Stimulated activated CD4-positive, alpha-beta T cell treated with anti-CD3 and anti-CD28 coated beads, Interleukin-4, amount 100 ng/mL, for 48 hours (primary cell): ENCODE measurements around the gene LSM2.
"Not testable (repeated sequence)": the region's sequence is repeated elsewhere in the genome, so short reads cannot be mapped to it uniquely, and the experiment has no call there.

ENCODE experiments used
- DNase-seq, 2 donors: peaks; one replicate each; pipeline ENCODE4 v3.0.0-alpha.2; 2020; ENCODE audit warnings: low read depth in 2 of 2

LSM2 gene

DNA sequence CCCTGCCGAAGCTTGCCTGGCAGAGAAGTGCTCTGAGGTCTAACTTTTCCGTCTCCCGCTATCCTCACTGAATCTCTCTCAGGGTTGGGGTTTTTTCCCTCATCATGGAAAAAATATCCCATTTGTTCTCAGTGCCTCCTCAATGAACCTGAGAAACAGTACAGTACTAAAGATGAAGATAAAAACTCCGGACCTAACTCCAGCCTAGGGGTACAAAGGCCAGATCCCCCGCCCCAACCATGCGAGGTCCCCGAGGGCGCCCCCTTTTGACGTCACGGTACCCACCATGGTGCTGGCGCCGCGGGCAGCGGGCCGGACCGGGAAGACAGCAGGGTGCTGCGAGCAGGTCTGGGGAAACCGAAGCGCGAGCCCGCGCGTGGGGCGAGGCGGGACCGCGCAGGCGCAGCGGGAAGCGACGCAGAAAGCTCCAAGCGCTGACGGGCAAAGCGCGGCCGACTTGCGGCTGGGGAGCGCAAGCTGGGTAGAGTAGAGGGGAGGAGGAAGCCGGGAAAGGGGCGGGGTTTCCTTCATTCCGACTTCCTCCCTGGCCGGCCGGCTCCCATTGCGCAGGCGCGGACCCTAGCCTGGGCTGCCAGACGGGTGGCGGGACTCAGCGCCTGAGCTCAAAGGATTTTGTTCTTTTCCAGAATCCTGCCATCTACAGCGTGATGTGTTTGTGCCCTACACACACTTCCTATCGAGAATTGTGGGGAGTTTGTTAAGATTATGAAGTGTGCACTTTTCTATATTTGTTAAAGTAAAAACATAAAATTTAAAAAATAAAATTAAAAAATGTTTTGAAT, at the start of gene LSM2:
TSS of gene LSM2 (minus strand) at position 497 of the 803 bp plus-strand sequence. CDS start at position 288, 209 bp downstream.
- DNase-seq = peak; percentile 96 to 97

DNA sequence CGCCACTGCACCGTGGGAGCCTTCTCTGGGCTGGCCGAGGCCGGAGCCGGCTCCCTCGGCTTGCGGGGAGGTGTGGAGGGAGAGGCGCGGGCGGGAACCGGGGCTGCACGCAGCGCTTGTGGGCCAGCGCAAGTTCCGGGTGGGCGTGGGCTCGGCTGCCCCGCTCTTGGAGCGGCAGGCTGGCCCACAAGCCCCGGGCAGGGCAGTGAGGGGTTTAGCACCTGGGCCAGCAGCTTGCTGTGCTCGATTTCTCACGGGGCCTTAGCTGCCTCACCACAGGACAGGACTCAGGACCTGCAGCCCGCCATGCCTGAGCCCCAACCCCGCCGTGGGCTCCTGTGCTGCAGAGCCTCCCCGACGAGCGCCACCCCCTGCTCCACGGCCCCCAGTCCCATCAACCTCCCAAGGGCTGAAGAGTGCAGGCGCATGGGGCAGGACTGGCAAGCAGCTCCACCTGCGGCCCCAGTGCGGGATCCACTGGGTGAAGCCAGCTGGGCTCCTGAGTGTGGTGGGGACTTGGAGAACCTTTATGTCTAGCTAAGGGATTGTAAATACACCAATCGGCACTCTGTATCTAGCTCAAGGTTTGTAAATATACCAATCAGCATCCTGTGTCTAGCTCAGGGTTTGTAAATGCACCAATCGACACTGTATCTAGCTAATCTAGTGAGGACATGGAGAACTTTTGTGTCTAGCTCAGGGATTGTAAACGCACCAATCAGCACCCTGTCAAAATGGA, 45.4 kb upstream of the LSM2 start:
- not testable (repeated sequence) for DNase-seq

DNA sequence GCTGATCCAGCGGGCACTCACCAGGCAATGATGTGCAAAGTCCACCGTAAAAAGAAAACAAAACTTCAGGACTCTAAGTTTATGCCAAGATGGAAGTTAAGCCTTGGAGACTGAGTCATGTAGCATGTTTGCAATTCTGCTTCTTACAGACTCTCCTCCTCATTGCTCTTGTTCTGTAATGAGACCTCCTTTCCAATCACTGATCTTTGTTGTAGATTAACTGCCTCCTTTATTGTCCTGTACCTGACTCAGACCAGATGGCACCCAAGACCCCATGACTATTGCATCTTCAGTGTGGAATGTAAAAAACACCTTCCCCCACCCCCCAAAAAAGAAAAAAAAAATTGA, 44.7 kb upstream of the LSM2 start:
- DNase-seq = no peak

DNA sequence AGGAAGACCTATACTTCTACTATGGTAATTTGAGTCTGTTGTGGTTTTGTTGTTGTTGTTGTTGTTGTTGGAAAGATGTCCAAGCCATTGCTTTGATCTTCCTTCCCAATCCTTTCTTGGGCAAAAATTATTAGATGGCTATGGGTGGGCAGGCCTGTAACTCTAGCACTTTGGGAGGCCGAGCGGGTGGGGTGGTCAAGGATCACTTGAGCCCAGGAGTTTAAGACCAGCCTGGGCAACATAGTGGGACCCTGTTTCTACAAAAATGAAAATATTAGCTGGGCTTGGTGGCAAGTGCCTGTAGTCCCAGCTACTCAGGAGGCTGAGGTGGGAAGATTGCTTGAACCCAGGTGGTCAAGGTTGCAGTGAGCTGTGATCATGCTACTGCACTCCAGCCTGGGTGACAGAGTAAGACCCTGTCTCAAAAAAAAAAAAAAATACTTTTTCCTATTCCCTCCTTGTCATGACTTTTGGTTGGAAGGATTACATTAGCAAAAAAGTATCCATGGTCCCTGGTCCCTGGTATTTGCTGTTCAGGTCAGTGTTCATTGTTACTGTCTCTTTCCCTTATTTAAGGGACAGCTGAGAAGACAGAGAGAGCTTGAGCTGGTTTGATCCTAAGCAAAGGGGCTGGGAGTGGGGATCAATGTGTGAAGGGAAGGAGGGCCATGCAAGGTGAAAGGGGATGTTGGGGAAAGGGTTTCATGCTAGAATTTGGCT, 44.2 kb upstream of the LSM2 start:
- DNase-seq = no peak

DNA sequence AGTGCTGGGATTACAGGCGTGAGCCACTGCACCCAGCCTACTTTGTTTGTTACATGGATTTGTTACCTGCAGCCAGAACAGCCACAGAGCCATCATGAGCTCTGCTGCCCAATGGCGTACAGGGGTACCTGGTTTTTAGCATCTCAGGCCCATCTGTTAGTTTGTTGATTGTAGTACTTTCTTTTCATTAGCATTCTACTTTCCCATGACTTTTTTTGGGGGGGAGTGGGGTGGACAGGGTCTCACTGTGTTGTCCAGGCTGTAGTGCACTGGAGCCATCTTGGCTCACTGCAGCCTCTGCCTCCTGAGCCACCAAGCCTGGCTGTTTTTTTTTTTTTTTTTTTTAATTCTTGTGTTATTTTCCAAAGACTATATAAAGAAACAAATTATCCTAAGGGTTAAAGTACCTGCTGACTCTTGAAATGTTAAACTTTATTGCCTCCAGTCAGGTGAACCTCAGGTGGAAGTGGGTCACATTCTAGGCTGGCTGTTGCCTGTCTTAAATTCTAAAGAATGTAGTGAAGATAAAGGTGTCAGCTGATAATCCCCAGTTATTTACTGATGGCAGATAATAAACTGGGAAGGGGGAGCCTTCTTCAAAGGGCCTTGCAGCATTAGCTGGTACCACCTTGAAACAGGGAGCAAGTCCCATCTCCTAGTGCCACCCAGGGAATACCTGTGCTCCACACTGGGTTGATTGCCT, 40.7 kb upstream of the LSM2 start:
- DNase-seq = no peak

DNA sequence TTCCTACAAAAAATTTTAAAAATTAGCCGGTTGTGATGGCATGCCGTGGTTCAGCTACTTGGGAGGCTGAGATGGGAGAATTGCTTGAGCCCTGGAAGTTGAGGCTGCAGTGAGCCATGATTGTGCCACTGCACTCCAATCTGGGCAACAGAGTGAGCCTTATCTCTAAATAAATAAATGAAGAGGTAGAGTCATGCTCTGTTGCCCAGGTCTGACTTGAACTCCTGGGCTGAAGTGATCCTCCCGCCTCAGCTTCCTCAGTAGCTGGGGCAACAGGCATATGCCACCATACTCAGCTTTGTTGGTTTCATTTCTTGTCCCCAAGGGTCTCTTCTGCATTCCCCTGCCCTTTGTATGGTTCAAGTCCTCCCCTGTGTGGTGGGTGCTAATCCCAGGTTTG, 37.7 kb upstream of the LSM2 start:
- no peak for DNase-seq

DNA sequence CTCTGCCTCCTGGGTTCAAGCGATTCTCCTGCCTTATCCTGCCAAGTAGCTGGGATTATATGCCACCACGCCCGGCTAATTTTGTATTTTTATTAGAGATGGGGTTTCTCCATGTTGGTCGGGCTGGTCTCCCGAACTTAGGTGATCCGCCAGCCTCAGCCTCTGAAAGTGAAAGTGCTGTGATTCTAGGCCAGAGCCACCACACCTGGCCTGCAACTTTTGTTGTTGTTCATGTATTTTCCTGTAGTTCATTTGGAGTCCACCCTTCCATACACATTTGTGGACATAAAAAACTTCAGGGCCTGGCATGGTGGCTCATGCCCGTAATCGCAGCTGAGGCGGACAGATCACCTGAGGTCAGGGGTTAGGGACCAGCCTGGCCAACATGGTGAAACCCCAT, 35.3 kb upstream of the LSM2 start:
- DNase-seq = no peak

DNA sequence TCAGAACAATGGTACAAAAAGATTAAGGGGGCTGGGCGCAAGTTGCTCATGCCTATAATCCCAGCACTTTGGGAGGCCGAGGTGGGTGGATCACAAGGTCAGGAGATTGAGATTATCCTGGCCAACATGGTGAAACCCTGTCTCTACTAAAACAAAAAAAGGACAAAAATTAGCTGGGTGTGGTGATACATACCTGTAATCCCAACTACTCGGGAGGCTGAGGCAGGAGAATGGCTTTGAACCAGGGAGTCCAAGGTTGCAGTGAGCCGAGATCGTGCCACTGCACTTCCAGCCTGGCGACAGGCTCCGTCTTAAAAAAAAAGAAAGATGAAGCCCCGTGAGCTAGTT, 33.0 kb upstream of the LSM2 start:
- DNase-seq = not testable (repeated sequence)

DNA sequence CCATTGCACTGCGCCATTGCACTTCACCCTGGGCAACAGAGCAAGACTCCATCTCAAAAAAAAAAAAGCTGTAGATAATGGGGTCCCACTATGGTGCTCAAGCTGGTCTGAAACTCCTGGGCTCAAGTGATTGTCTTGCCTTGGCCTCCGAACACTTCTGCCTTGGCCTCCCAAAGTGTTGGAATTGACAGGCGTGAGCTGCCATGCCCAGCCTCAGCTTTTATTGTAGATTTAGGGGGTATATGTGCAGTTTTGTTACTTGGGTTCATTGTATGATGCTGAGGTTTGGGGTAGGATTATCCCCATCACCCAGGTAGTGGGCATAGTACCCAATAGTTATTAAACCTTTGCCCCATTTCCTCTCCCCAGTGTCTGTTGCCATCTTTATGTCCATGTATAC, 32.2 kb upstream of the LSM2 start:
- DNase-seq = no peak

DNA sequence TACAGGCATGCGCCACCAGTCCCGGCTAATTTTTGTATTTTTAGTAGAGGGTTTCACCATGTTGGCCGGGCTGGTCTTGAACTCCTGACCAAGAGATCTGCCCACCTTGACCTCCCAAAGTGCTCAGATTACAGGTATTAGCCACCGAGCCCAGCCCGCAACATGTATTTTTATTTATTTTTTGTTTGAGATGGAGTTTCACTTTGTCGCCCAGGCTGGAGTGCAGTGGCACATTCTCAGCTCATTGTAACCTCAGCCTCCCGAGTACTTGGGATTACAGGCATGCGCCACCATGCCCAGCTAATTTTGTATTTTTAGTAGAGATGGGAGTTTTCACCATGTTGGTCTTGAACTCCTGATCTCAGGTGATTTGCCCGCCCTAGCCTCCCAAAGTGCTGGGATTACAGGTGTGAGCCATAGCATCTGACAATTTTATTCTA, 31.4 kb upstream of the LSM2 start:
- not testable (repeated sequence) for DNase-seq

DNA sequence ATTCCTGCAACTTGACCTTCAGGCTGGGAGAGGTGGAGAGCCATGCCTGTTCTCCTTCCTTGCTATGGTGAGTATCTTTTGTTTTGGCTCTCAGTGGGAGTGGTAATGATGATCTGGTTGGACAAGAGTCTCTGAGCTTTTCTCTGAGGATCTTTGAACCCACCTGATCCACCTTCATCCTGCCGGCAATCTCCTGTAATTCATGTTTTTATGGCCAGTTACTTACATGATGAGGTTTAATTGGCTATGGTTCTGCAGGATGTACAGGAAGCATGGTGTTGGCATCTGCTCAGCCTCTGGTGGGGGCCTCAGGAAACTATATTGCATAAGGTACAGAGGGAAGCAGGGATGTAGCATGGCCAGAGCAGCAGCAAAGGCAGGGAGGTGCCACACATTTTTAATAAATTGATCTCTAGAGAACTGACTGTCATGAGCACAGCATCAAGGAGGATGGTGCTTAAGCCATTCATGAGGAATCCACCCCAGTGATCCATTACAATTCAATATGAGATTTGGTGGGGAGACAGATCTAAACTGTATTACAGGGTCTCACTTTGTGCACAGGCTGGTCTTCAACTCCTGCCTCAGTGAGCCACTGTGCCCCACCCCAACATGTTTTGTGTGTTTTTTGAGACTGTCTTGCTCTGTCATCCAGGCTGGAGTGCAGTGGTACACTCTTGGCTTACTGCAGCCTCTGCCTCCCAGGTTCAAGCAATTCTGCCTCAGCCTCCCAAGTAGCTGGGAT, 30.8 kb upstream of the LSM2 start:
- no peak for DNase-seq

DNA sequence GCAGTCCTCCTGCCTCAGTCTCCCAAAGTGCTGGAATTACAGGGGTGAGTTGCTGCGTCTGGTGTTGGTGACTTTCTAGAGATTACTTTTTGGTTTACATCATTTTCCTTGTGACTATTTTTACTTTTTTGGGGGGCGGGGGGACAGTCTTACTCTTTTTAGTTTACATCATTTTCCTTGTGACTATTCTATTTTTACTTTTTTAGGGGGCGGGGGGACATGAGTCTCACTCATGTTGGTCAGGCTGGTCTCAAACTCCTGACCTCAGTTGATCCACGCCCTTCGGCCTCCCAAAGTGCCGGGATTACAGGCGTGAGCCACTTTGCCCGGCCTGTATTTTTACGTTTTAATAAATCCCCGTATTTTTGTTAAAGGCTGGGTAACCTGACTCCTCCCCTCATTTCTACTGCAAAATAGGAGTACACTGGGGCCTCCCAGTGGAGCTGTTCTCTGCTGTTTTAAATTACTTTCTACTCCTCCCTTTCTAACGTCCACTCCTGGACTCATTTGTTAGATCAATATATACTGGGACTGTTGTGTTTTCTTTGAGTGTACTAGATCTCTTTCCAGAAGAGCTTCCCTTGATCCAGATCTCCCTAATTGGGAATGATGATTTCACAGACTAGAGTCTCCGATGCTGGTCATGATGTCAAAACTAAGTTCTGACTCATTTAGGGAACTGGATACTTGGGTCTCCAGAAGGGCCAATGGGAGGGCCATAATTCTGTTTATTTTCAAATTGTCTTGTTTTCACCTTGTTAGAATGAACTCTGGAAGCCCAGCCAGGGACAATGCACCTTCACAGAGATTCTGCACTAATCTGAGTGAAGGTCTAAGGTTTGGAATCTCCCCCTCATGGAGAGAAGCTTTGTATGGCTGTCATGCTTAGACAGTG, 30.0 kb upstream of the LSM2 start:
- no peak for DNase-seq

DNA sequence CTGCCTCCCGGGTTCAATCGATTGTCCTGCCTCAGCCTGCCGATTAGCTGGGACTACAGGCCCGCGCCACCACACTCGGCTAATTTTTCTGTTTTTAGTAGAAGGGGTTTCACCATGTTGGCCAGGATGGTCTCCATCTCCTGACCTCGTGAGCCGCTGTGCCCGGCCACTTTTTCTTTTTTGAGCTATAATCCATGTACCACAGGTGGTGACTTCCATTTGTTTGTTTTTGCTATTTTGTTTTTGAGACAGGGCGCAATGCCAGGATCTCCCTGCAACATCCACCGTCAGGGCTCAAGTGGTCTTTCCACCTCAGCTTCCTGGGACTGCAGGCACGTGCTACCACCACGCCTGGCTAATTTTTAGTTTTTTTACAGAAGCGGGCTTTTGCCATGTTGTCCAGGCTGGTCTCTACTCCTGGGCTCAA, 29.3 kb upstream of the LSM2 start:
- no peak for DNase-seq

DNA sequence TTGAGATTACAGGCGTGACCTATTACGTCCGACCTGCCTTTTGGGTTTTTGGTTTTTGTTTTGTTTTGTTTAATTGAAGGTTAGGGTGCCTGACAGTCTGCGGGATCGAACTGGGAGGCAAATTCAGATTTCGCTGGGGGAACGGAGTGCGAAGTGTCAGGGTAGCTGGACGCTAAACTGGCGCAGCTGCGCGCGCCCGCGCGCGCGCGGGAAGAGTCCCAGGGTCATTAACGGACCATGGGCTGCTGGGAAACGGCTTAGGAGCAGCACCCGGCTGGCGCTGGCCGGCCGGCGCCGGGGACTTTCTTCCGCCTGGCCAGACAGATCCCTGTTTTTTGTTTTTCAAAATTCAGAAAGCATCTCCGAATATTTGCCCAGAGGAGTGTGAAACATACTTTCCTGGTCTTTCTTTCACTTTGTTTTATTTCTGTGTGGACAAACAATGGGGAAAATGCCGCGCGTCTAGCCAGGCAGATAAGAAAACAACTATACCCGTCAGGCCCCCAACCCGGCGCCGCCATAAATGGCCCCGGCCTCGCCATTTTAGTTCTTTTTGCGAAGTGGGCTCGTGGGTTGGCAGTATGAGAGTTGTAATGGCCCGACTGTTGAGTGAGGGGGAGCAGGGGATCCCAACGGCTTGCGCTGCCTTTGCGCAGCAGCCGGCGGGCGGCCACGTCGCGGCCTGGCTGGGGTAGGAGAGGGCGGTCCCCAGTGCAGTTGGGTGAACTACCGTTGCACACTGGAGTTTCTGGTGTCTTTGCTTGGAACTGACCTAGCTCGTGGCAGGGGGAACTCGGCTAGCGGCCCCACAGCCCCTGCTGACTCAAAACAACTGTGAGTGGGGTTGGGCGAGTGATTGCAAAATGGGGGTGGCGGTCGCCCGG, 27.8 kb upstream of the LSM2 start:
- peak; percentile 67 to 75 for DNase-seq

DNA sequence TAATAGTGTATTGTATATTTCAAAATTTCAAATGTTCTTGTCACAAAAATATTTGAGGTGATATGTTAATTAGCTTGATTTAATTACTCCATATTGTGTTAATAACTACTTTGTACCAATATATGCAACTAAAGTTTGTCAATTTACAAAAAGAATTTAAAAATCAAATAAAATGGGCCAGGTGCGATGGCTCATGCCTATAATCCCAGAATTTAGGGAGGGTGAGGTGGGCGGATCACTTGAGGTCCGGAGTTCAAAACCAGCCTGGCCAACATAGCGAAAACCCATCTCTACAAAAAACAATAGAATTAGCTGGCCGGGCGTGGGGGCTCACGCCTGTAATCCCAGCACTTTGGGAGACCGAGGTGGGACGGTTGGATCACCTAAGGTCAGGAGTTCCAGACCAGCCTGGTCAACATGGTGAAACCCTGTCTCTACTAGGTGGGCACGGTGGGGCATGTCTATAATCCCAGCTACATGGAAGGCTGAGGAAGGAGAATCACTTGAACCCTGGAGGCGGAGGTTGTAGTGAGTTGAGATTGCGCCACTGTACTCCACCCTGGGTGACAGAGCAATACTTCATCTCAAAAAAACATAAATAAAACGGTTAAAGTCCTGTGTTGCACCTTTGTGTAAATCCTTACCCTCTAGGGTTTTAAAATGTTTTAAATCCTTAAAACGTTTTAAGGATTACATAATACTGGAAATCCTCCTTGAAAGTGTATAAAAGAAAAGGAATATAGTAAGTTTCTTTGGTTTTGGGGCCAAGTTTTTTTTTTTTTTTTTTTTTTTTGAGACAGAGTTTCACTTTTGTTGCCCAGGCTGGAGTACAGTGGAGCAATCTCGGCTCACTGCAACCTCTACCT, 24.8 kb upstream of the LSM2 start:
- no peak for DNase-seq

DNA sequence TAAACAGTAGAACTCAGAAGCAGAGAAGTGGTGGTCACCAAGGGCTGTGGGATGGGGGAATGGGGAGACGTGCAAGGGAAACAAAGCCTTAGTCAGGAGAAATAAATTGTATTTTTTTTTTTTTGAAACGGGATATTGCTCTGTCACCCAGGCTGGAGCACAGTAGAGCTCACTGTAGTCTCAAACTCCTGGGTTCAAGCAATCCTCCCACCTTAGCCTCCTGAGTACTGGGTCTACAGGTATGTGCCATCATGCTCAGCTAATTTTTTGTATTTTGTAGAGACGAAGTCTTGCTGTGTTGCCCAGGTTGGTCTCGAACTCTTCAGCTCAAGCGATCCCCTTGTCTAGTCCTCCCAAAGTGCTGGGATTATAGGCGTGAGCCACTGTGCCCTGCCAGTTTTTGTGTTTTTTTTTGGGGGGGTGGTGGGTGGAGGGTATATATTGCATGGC, 24.1 kb upstream of the LSM2 start:
- no peak for DNase-seq

DNA sequence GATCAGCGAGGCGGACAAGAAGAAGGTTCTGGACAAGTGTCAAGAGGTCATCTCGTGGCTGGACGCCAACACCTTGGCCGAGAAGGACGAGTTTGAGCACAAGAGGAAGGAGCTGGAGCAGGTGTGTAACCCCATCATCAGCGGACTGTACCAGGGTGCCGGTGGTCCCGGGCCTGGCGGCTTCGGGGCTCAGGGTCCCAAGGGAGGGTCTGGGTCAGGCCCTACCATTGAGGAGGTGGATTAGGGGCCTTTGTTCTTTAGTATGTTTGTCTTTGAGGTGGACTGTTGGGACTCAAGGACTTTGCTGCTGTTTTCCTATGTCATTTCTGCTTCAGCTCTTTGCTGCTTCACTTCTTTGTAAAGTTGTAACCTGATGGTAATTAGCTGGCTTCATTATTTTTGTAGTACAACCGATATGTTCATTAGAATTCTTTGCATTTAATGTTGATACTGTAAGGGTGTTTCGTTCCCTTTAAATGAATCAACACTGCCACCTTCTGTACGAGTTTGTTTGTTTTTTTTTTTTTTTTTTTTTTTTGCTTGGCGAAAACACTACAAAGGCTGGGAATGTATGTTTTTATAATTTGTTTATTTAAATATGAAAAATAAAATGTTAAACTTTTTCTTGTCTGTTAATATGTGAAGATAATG, 23.0 kb upstream of the LSM2 start:
- no peak for DNase-seq
